HG02870 (cell line): ENCODE data around the gene BLACAT1.

ENCODE experiments used
- ATAC-seq: cut with Tn5 transposase; IDR thresholded peaks from one replicate; pipeline ENCODE4 v1.9.1; 2021; ENCODE audit warnings: mild to moderate bottlenecking, moderate library complexity; ENCODE audit not compliant: unreplicated experiment

The BLACAT1 gene

GRCh38 chr1:205456868-205457745, 1.3 kb upstream of the BLACAT1 start:
- no peak for ATAC-seq

DNA sequence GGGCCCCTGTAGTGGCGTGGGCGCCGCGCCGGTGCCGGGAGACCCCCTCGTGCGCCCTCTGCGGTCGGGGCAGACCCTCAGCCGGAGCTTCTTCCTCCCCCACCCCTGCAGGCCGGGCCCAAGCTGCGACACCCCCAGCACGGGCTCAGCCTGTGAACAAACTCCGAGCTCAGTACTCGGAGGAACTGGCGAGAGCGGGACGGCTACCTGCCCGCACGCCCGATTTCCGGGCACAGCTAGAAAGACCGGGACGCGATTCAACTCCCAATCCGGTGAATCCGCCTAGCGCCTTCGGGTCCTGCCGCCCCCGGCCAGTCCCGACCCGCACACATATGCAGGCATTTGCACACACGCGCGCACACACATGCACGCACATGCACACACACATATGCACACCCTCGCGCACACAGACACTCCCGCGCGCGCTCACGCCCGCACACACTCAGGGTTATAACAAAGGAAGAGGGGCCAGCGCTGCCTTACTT, 580 bp upstream of the BLACAT1 start:
- ATAC-seq, result no peak

DNA sequence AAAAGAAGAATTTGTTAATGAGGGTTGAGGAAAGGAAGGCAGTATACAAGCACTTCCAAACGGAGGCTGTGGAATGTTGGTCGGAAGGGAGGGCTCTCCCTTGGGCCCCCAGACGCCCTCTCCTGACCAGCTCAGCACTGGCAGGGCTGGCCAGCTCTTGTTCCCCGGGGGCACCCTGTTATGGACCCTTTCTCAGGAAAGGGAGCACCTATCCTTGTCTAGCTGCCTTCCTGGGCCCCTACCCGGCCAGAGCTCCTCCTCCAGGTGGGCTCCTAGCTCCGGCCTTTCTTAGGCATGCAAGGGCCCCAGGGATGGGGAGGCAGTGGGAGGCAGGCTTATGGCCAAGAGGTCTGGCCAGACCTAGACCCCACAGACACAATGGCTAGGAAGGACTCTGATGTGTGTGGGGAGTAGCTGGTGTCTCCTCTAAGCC, 926 bp downstream of the BLACAT1 start:
- no peak for ATAC-seq

GRCh38 chr1:205453466-205453865, 2.4 kb downstream of the BLACAT1 start:
- ATAC-seq, result no peak

DNA sequence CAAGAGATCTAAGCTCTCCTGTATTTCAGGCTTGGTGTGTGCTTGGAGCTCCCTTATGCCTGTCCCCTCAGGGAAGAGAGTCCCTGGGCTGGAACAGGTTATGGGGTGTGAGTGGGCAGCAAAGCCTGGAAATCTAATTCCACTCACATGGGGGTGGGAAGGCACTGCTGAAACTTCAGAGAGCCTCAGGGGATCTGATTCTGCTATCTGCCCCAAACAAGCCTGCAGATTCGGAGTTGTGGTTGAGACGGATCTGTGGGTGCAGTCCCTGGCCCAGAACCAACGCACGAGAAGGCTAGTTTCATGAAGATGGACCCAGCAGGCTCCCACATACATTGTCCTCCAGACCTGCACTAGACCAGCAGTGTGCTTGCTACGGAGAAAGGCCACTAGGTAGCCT, 2.9 kb downstream of the BLACAT1 start:
- no peak for ATAC-seq

DNA sequence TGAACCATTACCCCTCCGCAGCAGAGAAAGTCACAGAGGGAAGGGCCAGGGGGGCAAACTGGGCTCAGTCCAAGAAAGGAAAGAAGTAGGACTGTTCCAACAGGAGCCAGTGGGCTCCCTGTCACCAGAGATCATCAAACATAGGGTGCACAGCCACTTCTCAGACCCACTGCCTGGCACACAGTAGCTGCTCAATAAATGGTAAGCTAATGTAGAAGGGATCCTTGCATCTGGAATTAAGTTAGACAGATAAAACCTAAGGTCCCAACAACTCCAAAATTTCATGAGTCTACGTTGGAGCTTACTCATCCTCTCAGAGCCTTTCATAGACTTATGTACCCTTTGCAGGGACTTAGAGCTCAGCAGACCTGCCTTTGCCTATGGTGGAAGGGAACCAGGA, 3.5 kb downstream of the BLACAT1 start:
- no peak for ATAC-seq

- no peak for ATAC-seq
Observed at GRCh38 chr1:205451759-205452164, 4.1 kb downstream of the BLACAT1 start.

DNA sequence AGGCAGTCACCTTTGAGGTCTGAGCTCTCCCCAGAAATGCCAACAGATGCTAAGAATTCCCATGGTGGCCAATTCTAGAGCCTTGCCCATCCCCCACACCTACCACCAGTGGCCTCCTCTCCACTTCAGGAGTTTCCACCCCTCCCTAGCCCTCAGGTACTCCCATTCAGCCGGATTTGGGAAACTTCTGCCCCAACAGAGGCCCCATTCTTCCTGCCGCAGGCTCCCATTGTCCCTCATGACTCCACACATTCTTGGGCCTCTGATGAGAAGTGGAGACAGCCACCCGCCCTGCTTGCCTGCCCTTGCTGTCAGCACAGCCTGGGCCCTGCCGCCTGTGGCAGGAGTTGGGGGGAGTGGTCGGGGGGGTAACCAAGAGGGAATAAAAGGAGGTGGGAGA, 4.6 kb downstream of the BLACAT1 start:
- no peak for ATAC-seq

DNA sequence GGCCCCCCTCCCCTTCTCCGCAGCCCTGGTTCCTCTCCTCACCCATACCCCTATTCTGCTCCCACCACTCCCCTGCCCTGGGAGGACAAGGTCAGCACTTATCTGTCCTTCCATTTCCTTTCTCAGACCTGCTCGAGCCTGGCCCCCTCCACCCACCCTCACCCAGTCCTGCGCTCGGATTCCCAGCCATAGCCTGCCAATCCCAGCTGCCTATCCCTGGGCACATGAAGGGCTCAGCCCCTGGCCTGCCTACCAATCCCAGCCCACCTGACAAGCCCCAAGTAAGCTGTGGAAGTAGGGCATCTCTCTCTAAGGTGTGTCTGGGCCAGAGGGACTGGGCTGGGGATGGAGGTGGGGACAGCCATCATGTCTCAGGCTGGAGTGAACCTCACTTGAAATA, 5.4 kb downstream of the BLACAT1 start:
- no peak for ATAC-seq

GRCh38 chr1:205449750-205450443, 5.9 kb downstream of the BLACAT1 start:
- no peak for ATAC-seq

GRCh38 chr1:205449254-205449749, 6.5 kb downstream of the BLACAT1 start:
- no peak for ATAC-seq

GRCh38 chr1:205448540-205449253, 7.1 kb downstream of the BLACAT1 start:
- no peak for ATAC-seq

- ATAC-seq, result no peak
Observed at GRCh38 chr1:205447457-205448341, 8.1 kb downstream of the BLACAT1 start.

GRCh38 chr1:205446828-205447227, 9.0 kb downstream of the BLACAT1 start:
- ATAC-seq, result no peak

DNA sequence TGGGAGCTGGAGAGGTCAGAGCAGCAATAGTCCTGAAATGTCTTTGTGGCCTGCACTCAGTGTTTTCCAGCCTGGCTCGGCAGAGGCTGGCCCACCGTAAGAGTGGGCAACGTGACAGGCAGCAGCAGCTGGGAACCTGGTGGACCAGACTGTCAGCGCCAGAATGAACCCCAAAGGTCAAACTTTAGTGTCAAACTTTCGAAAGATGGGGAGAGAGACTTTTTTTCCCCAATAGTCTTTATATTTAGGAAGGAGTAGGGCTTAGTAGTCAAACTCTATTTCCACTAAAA, 10.3 kb downstream of the BLACAT1 start:
- no peak for ATAC-seq

- no peak for ATAC-seq
Observed at GRCh38 chr1:205444931-205445645, 10.8 kb downstream of the BLACAT1 start.

- no peak for ATAC-seq
Observed at GRCh38 chr1:205444300-205444930, 11.4 kb downstream of the BLACAT1 start.

DNA sequence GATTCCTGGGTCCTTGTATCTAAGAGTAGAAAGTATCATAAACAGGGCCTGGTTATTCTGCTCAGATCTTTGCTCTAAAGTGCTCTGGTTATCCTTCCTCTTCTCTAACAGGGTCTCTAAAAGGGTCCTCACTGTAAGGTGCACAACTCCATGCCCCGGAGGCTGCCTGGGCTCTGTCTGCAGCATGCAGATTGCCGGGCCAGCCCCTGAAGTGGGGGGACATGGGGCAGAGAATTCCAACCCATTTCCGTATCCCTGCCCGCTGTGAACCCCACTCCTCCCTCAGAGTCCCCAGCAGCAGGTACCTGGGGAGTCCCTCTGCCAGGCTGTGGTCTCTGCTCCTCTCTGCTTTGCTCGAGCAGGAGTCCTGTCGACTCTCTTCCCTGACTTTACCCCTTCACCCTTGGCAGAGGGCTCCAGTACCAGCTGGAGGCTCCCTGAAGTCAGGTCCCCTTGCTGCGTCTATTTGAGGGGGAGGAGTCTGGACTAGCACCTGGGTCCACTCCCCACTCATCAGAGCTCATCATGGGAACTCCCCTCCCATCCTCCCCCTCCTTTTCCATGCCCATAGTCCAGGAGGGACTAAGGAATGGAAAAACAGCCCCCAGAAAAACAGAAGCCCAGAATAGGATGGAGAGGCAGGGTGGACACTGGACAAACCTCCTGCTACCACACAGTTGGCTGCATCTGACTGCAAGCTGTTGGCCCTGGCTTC, 12.1 kb downstream of the BLACAT1 start:
- ATAC-seq, result no peak
